ENCODE measurements around the gene PTPRM. TPM values are rescaled to one million over a fixed set of nuclear protein-coding genes. Genes with fewer than 3 reads are reported as not detected.

PTPRM gene
- total and polyA plus RNA-seq, 2 experiments from 2014 or later: 30.9 to 62.8 TPM

DNA sequence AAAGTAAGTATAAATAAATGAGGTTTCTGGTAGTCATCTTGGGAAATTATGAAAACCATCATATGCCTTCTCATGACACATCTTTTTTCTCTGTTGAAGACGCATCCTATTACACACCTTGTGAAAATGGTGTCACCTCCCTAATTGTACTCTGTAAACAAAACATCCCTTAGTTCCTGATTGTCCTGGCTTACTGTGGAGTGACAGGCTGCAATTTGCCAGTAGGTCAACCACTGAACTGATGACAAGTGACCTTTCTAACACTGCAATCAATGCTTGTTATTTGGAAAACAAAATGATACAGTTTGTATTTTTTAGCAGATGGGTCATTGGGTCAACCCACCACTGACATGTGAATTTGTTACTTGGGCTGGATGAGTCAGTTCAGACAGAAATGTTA, 219.5 kb downstream of the PTPRM start:
- H2AFZ ChIP-seq: no peak overlapping the region
- no peak for TF ChIP-seq EZH2phosphoT487 (IDR thresholded peaks at IDR 0.05; ENCODE audit: insufficient read depth, low read depth)
- TF ChIP-seq EZH2 (IDR thresholded peaks at IDR 0.05; ENCODE audit: insufficient read depth, poor library complexity, severe bottlenecking): no peak
- H3F3A ChIP-seq (ENCODE audit: insufficient read depth): no peaks in the 10 kb centered on the region
- H3K9ac ChIP-seq: no peak overlapping the region
- H3K79me2 ChIP-seq (ENCODE audit: insufficient read depth): peaks cover 18% of the 10 kb centered on the region; the same call in 1 of the 2 replicates
- H3K27ac ChIP-seq: no peak overlapping the region
- H3K4me2 ChIP-seq (ENCODE audit: unreplicated experiment): no peak overlapping the region
- no peaks in the 10 kb centered on the region for H3K36me3 ChIP-seq (ENCODE audit: low read depth)
- no peaks in the 10 kb centered on the region for H3K27me3 ChIP-seq (replicated peaks; ENCODE audit: insufficient read depth)
- no peaks in the 10 kb centered on the region for H3K9me3 ChIP-seq (ENCODE audit: low read depth)
- H3K9me2 ChIP-seq (ENCODE audit: insufficient read depth): no peaks in the 10 kb centered on the region
- H4K20me1 ChIP-seq (ENCODE audit: insufficient read depth): no peaks in the 10 kb centered on the region; the same call in 1 of the 2 replicates
- in situ Hi-C loops (cut with MboI): no loop called here
- 89 to 100% methylated on average over 1 of the region's 1 CpG for WGBS, 2 experiments (ENCODE audit: low coverage in 1 of 2, low lambda C conversion rate in 2 of 2, missing lambda C conversion rate in 2 of 2)
- no peak overlapping the region for H3K4me3 ChIP-seq
- no peaks in the 10 kb centered on the region for H3K4me1 ChIP-seq (ENCODE audit: insufficient read depth)
- DNase-seq: no peak

DNA sequence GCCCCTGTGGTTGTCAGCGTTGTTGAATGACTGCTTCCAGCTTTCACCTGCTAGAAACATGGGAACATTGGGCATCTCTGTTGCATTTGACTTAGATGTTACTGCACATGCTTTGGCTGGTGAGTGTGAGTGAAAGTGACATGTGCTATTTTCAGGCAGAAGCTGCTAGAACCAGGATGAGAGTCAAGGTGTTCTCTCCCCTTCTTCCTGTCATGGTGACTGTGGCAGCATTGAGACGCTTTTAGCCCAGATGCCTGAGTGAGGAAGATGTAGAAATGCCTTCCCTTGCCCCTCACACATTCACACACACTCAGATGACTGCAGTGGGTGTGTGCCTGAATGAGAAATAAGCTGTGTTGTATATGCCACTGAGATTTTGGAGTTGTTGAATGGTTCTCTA, 220.2 kb downstream of the PTPRM start:
- no peak overlapping the region for H3K9ac ChIP-seq
- H3K27me3 ChIP-seq (replicated peaks; ENCODE audit: insufficient read depth): no peaks in the 10 kb centered on the region
- H3K36me3 ChIP-seq (ENCODE audit: low read depth): no peaks in the 10 kb centered on the region
- H3K27ac ChIP-seq: no peak overlapping the region
- no peaks in the 10 kb centered on the region for H3F3A ChIP-seq (ENCODE audit: insufficient read depth)
- H3K4me1 ChIP-seq (ENCODE audit: insufficient read depth): no peaks in the 10 kb centered on the region
- no peaks in the 10 kb centered on the region for H3K9me3 ChIP-seq (ENCODE audit: low read depth)
- no peak for TF ChIP-seq EZH2 (IDR thresholded peaks at IDR 0.05; ENCODE audit: insufficient read depth, poor library complexity, severe bottlenecking)
- TF ChIP-seq EZH2phosphoT487 (IDR thresholded peaks at IDR 0.05; ENCODE audit: insufficient read depth, low read depth): no peak
- no peaks in the 10 kb centered on the region for H3K9me2 ChIP-seq (ENCODE audit: insufficient read depth)
- no peak overlapping the region for H3K4me3 ChIP-seq
- no peak overlapping the region for H3K4me2 ChIP-seq (ENCODE audit: unreplicated experiment)
- H3K79me2 ChIP-seq (ENCODE audit: insufficient read depth): peaks cover 18% of the 10 kb centered on the region; the same call in 1 of the 2 replicates
- H2AFZ ChIP-seq: no peak overlapping the region
- WGBS, 2 experiments (ENCODE audit: low coverage in 1 of 2, low lambda C conversion rate in 2 of 2, missing lambda C conversion rate in 2 of 2): 95 to 100% methylated on average over 2 of the region's 2 CpGs
- in situ Hi-C loops (cut with MboI): no loop called here
- DNase-seq: no peak
- H4K20me1 ChIP-seq (ENCODE audit: insufficient read depth): no peaks in the 10 kb centered on the region; the same call in 1 of the 2 replicates

DNA sequence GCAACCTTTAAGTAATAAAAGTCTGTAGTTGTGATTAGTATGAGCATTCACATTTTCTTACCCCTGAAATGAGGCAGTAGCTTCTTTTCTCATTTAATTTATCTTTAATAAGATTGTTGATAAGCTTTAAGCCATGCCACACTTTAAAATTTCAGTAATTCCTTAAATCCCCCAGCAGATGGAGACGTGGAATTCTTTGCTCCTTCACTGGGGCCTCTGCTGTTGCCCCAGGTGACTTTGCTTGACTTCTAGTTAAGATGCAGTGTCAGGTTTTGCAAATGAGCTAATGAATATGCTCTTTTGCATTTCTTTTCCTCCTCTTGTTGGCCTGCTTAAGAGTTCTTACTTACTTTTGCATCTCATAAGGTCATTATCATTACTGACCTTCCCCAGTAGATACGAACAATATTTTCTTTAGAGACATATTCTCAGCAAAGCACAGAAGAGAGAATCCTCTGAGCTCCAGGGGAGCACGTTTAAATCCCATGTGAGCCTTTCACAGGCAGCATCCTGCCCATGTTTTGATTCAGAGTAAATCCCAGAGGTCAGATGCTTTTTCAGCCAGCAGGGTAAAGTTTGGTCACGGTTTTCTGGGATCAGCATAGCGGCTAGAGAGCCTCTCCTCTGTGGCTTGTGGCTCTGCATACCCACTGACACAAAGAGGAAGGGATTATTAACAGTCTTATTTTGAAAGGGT, 222.9 kb downstream of the PTPRM start:
- Histone ChIP-seq H3K27ac (no peak overlapping the region), H3K4me1 (ENCODE audit: insufficient read depth) (no peaks in the 10 kb centered on the region), H2AFZ (no peak overlapping the region), H3K27me3 (replicated peaks; ENCODE audit: insufficient read depth) (no peaks in the 10 kb centered on the region), H3K4me2 (ENCODE audit: unreplicated experiment) (no peak overlapping the region), H3K79me2 (ENCODE audit: insufficient read depth) (peaks cover 18% of the 10 kb centered on the region; the same call in 1 of the 2 replicates), H3F3A (ENCODE audit: insufficient read depth) (no peaks in the 10 kb centered on the region), H4K20me1 (ENCODE audit: insufficient read depth) (no peaks in the 10 kb centered on the region; the same call in 1 of the 2 replicates), H3K9me2 (ENCODE audit: insufficient read depth) (no peaks in the 10 kb centered on the region), H3K36me3 (ENCODE audit: low read depth) (no peaks in the 10 kb centered on the region), H3K9me3 (ENCODE audit: low read depth) (no peaks in the 10 kb centered on the region), H3K9ac (no peak overlapping the region), H3K4me3 (no peak overlapping the region)
- DNase-seq: peak; percentile 65
- in situ Hi-C loops (cut with MboI): no loop called here
- TF ChIP-seq EZH2phosphoT487 (IDR thresholded peaks at IDR 0.05; ENCODE audit: insufficient read depth, low read depth): no peak
- no peak for TF ChIP-seq EZH2 (IDR thresholded peaks at IDR 0.05; ENCODE audit: insufficient read depth, poor library complexity, severe bottlenecking)
- 83 to 85% methylated on average over 5 of the region's 5 CpGs for WGBS, 2 experiments (ENCODE audit: low coverage in 1 of 2, low lambda C conversion rate in 2 of 2, missing lambda C conversion rate in 2 of 2)

DNA sequence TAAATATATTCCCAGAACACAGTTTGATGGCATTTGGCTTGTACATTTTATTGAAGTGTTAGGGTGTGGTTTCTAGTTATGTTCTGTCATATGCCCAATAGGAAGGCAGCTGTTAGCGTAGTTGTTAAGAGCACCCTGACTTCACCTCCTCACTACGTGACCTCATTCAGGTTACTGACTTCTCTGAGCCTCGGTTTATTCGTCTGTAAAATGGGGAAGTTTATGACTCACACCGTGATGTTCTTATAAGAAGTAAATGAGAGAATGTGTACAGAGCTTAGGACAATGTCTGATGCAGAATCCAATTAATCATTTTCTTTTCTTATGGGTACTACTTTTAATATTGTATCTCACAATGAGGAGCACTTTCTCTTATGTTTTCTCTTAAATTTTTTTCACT, 226.0 kb downstream of the PTPRM start:
- Histone ChIP-seq H3K4me3 (no peak overlapping the region), H3K9ac (no peak overlapping the region), H3K36me3 (ENCODE audit: low read depth) (no peaks in the 10 kb centered on the region), H3K27me3 (replicated peaks; ENCODE audit: insufficient read depth) (no peaks in the 10 kb centered on the region), H4K20me1 (ENCODE audit: insufficient read depth) (no peaks in the 10 kb centered on the region), H3K27ac (no peak overlapping the region), H3K4me2 (ENCODE audit: unreplicated experiment) (no peak overlapping the region), H3K4me1 (ENCODE audit: insufficient read depth) (no peaks in the 10 kb centered on the region), H2AFZ (no peak overlapping the region), H3K9me2 (ENCODE audit: insufficient read depth) (no peaks in the 10 kb centered on the region), H3K9me3 (ENCODE audit: low read depth) (no peaks in the 10 kb centered on the region), H3K79me2 (ENCODE audit: insufficient read depth) (peaks cover 15% of the 10 kb centered on the region; the same call in 1 of the 2 replicates), H3F3A (ENCODE audit: insufficient read depth) (no peaks in the 10 kb centered on the region)
- DNase-seq: no peak
- 92 to 94% methylated on average over 5 of the region's 5 CpGs for WGBS, 2 experiments (ENCODE audit: low coverage in 1 of 2, low lambda C conversion rate in 2 of 2, missing lambda C conversion rate in 2 of 2)
- no peak for TF ChIP-seq EZH2 (IDR thresholded peaks at IDR 0.05; ENCODE audit: insufficient read depth, poor library complexity, severe bottlenecking)
- TF ChIP-seq EZH2phosphoT487 (IDR thresholded peaks at IDR 0.05; ENCODE audit: insufficient read depth, low read depth): no peak
- in situ Hi-C loops (cut with MboI): no loop called here
